Lower lobe of right lung (tissue), 2 donors: ENCODE data around the gene DOCK10. TPM values are rescaled to one million over a fixed set of nuclear protein-coding genes. Genes with fewer than 3 reads are reported as not detected.

Experiments used
- ATAC-seq, 2 donors: fragments of 200-7000 bp; cut with Tn5 transposase; one replicate each; pipeline ENCODE4 v1.9.1; 2020 to 2022; ENCODE audit warnings: mild to moderate bottlenecking in 2 of 2, moderate library complexity in 2 of 2
- DNase-seq: peaks from one replicate; pipeline ENCODE4 v3.0.0-alpha.2; 2020
- H3K27ac ChIP-seq: fragments of 200-600 bp; one replicate; pipeline ENCODE4 v1.8.0; 2022
- H3K27me3 ChIP-seq: fragments of 200-600 bp; one replicate; pipeline ENCODE4 v1.8.0; 2022; ENCODE audit warnings: low read depth
- H3K36me3 ChIP-seq: fragments of 200-600 bp; one replicate; pipeline ENCODE4 v1.8.0; 2022; ENCODE audit warnings: mild to moderate bottlenecking
- H3K4me1 ChIP-seq: fragments of 200-600 bp; one replicate; pipeline ENCODE4 v1.8.0; 2022
- H3K4me3 ChIP-seq: fragments of 200-600 bp; one replicate; pipeline ENCODE4 v1.8.0; 2022; ENCODE audit warnings: mild to moderate bottlenecking
- H3K9me3 ChIP-seq: fragments of 200-600 bp; one replicate; pipeline ENCODE4 v1.8.0; 2022
- intact Hi-C: fragments of 100-400 bp; cut with DNase I; formaldehyde crosslinking; loops from one replicate; pipeline ENCODE4 v1.11.0; 2022
- total RNA-seq: library from RNA; stranded (reverse); fragmentation: NEBNext Ultra II Directional; extraction: Animal tissue kit (Norgen Biotek cat#: 25700); gene quantifications from one replicate; pipeline ENCODE4 v1.2.1, GENCODE V29; 2021
- TF ChIP-seq, protein P1 (sequence below): fragments of 200-600 bp; IDR thresholded peaks from one replicate; pipeline ENCODE4 v1.8.0; 2022; ENCODE audit warnings: antibody characterized with exemption, mild to moderate bottlenecking
- donor health status: DM: no; HTN: yes; CAD: no; lungs with severe emphysema.

The DOCK10 gene
- total RNA-seq, 1 donor from 2014 or later: 52.3 TPM

DNA sequence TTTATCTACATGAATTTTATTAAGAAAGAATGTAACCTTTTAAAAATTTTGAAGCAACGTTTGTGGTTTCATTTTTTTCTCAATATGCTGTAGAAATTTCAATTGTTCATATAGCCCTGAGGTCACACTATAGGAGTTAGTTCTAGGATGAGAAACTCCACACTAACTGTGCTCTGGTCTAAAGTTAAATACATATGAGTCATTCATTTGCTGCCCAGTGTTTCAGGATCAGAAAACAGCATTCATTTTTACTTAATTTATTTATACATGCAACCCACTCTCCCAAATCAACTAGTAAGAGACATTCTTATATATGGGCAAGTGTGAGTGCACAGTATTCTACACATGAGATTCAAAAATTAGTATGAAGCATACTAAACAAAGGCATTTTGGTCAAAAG, 137.9 kb downstream of the DOCK10 start:
- Histone ChIP-seq H3K36me3 (no peaks in the 10 kb centered on the region), H3K9me3 (no peaks in the 10 kb centered on the region), H3K27ac (no peak overlapping the region), H3K4me1 (peaks cover 4% of the 10 kb centered on the region), H3K4me3 (no peak overlapping the region), H3K27me3 (no peaks in the 10 kb centered on the region)
- no peak for DNase-seq
- intact Hi-C loops: no loop called here
- TF ChIP-seq, protein P1, sequence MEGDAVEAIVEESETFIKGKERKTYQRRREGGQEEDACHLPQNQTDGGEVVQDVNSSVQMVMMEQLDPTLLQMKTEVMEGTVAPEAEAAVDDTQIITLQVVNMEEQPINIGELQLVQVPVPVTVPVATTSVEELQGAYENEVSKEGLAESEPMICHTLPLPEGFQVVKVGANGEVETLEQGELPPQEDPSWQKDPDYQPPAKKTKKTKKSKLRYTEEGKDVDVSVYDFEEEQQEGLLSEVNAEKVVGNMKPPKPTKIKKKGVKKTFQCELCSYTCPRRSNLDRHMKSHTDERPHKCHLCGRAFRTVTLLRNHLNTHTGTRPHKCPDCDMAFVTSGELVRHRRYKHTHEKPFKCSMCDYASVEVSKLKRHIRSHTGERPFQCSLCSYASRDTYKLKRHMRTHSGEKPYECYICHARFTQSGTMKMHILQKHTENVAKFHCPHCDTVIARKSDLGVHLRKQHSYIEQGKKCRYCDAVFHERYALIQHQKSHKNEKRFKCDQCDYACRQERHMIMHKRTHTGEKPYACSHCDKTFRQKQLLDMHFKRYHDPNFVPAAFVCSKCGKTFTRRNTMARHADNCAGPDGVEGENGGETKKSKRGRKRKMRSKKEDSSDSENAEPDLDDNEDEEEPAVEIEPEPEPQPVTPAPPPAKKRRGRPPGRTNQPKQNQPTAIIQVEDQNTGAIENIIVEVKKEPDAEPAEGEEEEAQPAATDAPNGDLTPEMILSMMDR: no peak
- ATAC-seq: no peak

DNA sequence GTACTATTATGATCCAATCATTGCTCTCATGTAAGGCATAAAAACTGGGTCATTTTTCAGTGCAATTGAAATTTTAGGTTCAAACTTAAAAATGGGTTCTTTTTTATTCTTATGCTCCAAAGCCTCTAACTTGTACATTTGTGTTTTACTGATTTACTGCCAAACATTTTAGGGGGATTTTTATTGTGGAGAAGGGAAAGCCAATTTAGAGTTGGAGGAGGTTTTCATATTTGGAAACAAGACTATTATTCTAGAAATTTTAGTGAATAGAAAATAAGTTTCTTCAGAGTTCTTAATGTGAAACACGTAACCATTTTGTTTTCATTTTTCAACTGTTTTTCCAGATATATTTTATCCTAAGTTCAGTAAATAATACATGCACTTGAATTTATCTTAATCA, 138.6 kb downstream of the DOCK10 start:
- intact Hi-C loops: no loop called here
- ATAC-seq (no peak), DNase-seq (no peak)
- Histone ChIP-seq H3K27ac (no peak overlapping the region), H3K4me3 (no peak overlapping the region), H3K4me1 (no peaks in the 10 kb centered on the region), H3K27me3 (no peaks in the 10 kb centered on the region), H3K9me3 (no peaks in the 10 kb centered on the region), H3K36me3 (no peaks in the 10 kb centered on the region)
- TF ChIP-seq, protein P1: no peak

DNA sequence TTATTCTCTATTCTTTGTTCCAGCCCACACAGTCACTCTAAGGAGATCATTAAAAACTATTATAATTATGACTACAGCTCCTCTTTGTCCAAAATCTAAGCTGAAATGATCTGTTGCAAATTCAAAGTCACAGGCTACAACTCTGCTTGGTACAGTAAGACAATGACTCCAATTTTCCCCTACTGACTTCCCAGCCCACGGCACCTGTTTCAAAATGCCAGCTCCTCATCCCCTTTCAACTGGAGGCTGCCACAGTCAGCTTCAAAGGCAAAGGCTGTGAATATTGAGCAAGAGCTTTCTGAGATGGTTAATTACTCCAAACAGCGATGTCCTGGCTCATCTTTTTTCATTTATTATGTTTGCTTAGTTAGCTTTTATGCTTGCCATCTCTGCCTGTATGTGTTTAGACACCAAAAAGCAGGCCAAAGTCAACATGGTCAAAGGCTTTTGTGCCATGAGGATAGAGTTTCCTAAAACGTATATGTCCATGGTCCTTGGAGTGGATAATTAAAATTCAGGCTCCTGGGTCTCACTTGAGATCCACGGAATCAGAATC, 141.1 kb downstream of the DOCK10 start:
- ATAC-seq (no peak), DNase-seq (no peak)
- Histone ChIP-seq H3K4me3 (no peak overlapping the region), H3K27me3 (no peaks in the 10 kb centered on the region), H3K36me3 (no peaks in the 10 kb centered on the region), H3K4me1 (no peaks in the 10 kb centered on the region), H3K27ac (no peak overlapping the region), H3K9me3 (no peaks in the 10 kb centered on the region)
- intact Hi-C loops: no loop called here
- TF ChIP-seq, protein P1: no peak

DNA sequence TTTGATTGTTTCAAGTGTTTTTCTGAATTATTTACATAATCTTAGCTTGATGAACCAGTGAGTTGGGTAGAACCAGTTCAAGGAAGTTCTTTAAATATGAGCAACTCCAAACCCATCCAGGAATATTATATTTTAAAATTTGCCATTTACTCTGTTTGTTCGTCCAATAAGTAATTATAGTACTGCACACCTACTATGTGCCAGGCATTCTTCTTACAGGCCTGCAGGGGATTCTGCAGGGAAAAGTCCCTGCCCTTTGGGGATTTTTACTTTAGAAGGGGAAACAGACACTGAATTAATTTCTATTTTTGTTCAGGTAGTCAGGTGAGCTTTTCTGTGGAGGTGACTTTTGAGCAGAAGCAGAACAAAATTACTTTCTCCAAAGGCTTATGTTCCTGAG, 146.9 kb downstream of the DOCK10 start:
- intact Hi-C loops: no loop called here
- no peak overlapping the region for H3K27ac ChIP-seq
- TF ChIP-seq, protein P1: no peak
- H3K27me3 ChIP-seq: no peaks in the 10 kb centered on the region
- no peaks in the 10 kb centered on the region for H3K9me3 ChIP-seq
- no peaks in the 10 kb centered on the region for H3K36me3 ChIP-seq
- no peak overlapping the region for H3K4me3 ChIP-seq
- ATAC-seq (no peak), DNase-seq (no peak)
- peaks cover 11% of the 10 kb centered on the region for H3K4me1 ChIP-seq

DNA sequence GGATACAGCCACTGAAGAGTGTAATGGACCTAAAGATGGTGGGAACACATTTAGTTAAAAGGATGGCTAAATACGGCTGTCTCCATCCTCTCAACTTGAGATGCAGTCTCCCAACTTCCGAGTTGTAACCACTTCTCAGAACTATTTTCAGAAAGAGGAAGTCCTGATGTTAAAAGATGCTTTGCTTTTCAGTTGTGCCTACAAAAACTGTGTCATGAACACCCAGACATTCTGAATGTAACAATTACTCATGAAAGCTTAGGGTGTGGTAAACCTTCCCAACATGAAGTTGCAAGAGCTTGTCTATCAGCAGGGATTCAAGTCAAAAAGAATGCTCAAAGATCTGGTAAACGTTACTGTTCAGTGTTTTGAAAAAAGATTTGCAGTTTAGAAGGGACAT, 147.9 kb downstream of the DOCK10 start:
- Histone ChIP-seq H3K36me3 (no peaks in the 10 kb centered on the region), H3K4me3 (no peak overlapping the region), H3K4me1 (peaks cover 11% of the 10 kb centered on the region), H3K27me3 (no peaks in the 10 kb centered on the region), H3K9me3 (no peaks in the 10 kb centered on the region), H3K27ac (no peak overlapping the region)
- intact Hi-C loops: no loop called here
- TF ChIP-seq, protein P1: no peak
- ATAC-seq: peak; percentile 60 to 61
- no peak for DNase-seq

DNA sequence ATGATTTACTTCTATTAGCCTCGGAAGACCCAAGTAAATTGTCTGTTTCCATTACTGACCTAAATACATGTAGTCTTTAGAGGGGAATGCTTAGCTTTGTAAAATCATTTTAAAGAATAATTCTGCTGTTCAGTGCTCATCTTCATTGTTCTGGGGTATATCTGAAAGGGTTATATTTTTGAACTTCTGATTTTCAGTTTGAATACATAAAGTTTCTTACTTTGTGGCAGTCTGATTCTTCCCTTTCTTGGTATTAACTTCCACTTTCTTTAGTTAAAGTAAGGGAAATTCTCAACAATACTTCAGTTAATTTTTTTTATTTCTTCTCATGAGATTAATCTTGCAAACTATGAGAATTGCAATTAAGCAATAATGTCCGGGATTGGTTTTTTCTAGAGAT, 148.4 kb downstream of the DOCK10 start:
- no peak overlapping the region for H3K4me3 ChIP-seq
- ATAC-seq (no peak), DNase-seq (no peak)
- no peaks in the 10 kb centered on the region for H3K9me3 ChIP-seq
- TF ChIP-seq, protein P1: no peak
- no peak overlapping the region for H3K27ac ChIP-seq
- no peaks in the 10 kb centered on the region for H3K36me3 ChIP-seq
- intact Hi-C loops: no loop called here
- H3K27me3 ChIP-seq: no peaks in the 10 kb centered on the region
- peaks cover 11% of the 10 kb centered on the region for H3K4me1 ChIP-seq
